ENCODE results near the gene OR7C2.
"Not testable (repeated sequence)": the region's sequence is repeated elsewhere in the genome, so short reads cannot be mapped to it uniquely, and the experiment has no call there.

OR7C2 gene

GRCh38 chr19:14941189-14941588 lies at the start of gene OR7C2:
TSS of gene OR7C2 (plus strand) at chr19:14941489. CDS start at chr19:14941489, 0 bp downstream.
- DNase-seq, result no peak

- DNase-seq, result no peak
These were observed 39.5 kb upstream of the OR7C2 start for GRCh38 chr19:14901675-14902260.

DNA sequence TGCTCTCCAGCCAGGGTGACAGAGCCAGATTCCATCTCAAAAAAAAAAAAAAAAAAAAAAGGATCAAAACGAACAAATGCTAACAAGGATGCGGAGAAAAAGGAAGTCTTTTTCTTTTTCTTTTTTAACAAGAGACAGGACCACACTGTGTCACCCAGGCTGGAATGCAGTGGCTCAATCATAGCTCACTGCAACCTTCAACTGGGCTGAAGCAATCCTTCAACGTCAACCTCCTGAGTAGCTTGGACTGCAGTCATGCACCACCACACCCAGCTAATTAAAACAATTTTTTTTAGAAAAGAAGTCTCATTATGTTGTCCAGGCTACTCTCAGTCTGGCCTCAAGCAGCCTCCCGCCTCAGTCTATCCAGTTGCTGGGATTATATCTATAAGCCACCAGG lies 34.6 kb upstream of the OR7C2 start:
- no peak for DNase-seq

- DNase-seq, result no peak
These were observed 26.2 kb upstream of the OR7C2 start for GRCh38 chr19:14915116-14915515.

DNA sequence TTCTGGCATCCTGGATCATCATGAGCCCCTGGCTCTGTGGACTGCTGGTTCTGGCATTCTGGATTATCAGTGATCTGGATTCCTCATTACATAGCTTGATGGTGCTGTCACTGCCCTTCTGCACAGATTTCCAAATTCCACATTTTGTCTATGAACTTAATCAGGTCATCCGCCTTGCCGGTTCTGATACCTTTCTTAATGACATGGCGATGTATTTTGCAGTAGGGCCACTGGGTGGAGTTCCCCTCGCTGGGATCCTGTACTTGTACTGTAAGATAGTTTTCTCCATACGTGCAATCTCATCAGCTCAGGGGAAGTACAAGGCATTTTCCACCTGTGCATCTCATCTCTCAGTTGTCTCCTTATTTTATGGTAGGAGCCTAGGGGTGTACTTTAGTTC lies 24.4 kb upstream of the OR7C2 start:
- DNase-seq, result no peak

DNA sequence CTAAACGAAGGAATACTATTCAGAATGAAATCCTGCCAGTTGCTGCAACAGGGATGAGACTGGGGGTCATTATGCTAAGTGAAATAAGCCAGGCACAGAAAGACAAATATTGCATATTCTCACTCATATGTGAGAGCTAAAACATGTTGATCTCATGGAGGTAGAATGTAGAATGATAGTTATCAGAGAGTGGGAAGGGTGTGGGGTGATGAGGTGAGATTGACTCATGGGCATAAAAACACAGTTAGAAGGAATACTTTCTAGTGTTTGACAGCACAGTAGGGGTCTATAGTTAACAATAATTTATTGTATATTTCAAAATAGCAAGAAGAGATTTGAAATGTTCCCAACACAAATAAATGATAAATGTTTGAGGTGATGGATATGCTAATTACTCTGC lies 7.8 kb upstream of the OR7C2 start:
- DNase-seq, result no peak

DNA sequence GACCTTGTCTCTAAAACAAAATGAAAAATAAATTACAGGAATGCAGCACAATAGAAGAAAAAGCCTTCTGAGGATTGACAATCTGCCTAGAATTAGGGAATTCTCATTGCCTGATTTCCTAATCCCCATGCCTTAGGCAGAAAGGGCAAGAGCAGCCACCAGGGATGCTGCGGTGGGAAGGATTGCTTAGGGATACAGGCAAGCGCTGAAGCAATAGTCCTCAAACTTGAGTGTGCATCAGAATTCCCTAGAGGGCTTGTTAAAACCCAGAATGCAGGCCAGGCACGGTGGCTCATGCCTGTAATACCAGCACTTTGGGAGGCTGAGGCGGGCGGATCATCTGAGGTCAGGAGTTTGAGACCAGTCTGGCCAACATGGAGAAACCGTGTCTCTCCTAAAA lies 1.0 kb upstream of the OR7C2 start:
- DNase-seq, result no peak

DNA sequence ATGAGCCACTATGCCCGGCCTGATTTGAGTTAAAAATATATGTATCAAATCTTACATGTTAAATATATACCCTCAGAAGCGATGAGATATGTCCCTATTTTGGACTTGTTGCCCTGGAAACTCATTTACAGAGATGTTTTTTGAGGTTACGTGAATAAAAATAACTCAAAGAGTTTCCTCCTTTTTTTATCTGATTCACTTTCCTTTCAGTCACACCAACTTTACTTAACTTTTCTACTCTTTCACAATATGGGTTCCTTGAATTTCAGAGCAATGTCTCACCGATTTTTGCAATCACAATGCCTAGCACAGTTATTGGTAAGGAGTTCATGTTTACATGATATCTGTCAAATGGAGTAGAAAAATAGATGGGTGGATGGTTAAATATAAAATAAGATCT lies 2.3 kb downstream of the OR7C2 start:
- DNase-seq, result no peak

DNA sequence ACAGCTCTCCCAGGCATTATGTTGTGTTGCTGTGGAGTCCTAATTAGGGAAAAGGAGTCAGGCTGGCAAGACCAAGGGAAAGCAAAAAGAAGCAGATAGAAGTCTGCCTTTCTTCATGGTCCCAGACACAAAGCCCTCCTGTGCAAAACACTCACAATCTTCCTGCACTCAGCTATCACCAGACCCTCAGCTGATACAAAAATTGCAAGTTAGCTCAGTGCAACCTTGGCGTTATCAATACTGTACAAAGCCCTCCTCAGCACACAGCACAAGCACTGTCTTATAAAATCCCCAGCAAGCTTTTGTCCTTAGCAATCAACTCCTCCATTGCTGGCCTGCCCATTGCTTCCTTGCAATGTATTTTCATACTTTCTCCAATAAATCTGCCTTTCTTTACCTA lies 3.2 kb downstream of the OR7C2 start:
- DNase-seq, result no peak

DNA sequence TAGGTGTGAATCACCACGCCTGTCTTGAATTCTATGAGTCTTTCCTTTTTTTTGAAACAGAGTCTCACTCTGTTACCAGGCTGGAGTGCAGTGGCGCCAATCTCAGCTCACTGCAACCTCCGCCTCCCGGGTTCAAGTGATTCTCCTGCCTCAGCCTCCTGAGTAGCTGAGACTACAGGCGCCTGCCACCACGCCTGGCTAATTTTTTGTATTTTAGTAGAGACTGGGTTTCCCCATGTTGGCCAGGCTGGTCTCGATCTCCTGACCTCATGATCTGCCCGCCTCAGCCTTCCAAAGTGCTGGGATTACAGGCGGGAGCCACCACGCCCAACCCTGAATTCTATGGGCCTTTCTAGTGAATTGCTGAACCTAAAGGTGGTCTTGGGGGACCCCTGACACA lies 8.1 kb downstream of the OR7C2 start:
- DNase-seq, result not testable (repeated sequence)

- DNase-seq, result no peak
These were observed 8.6 kb downstream of the OR7C2 start for GRCh38 chr19:14949876-14950275.

- DNase-seq, result no peak
These were observed 9.1 kb downstream of the OR7C2 start for GRCh38 chr19:14950421-14950820.

DNA sequence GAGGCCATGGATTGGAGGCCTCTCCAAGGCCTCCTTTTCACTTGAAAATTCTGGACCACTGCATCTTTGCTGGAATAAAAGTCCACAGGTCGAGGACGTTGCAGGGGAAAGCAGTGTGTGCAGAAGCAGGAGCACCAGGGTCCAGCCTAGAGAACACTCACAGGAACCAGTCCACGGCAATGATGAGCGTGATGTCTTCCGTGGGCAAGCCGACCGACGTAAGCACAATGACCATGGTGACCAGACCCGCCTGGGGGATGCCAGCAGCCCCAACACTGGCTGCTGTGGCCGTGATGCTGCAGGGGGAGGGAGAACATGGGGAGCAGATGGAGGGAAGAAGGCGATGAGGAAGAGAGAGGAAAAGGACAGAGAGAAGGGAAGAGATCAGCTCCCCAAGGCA lies 11.5 kb downstream of the OR7C2 start:
- DNase-seq, result no peak

GRCh38 chr19:14954071-14954655 lies 12.9 kb downstream of the OR7C2 start:
- no peak for DNase-seq

GRCh38 chr19:14957464-14957863 lies 16.2 kb downstream of the OR7C2 start:
- DNase-seq, result no peak

DNA sequence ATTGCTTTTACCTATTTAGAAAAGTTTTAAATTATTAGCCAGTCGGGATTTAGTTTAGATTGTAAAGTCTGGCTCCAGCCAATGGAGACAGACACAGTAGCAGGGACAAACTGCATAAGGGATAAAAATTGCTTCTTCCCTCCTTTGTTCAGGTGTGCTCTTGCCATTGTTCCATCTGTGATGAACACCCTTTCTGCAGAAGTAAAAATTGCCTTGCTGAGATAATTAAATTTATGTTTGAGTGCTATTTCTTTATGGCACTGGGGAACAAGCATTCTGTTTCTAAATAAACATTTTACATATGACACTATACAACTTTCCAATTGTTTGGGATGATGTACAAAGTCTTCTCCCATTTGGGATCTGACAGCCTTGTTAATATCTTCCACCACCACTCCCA lies 18.0 kb downstream of the OR7C2 start:
- DNase-seq, result no peak

GRCh38 chr19:14961956-14962685 lies 20.8 kb downstream of the OR7C2 start:
- no peak for DNase-seq

GRCh38 chr19:14968247-14968646 lies 27.0 kb downstream of the OR7C2 start:
- no peak for DNase-seq

GRCh38 chr19:14971474-14971873 lies 30.2 kb downstream of the OR7C2 start:
- DNase-seq, result no peak

DNA sequence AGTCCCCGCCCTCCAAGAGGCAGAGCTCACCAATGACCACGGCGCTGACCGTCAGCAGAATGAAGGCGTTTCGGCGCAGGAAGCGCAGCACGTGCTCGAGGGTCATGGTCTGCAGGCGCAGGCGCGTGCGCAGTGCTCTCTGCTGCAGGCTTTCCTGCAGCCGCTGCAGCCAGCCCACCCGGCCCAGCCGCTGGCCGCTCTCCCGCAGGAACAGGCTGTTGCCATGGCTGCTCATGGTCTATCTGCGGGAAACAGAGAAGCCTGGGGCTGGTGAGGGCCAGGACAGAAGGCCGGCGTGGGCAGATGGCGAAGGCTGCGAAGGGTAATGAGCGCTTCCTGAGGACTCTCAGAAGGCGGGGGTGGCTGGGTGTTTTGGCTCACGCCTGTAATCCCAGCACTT lies 31.4 kb downstream of the OR7C2 start:
- DNase-seq, result no peak

GRCh38 chr19:14974488-14974887 lies 33.2 kb downstream of the OR7C2 start:
- no peak for DNase-seq

- no peak for DNase-seq
These were observed 35.8 kb downstream of the OR7C2 start for GRCh38 chr19:14977128-14977527.

- DNase-seq, result no peak
These were observed 37.0 kb downstream of the OR7C2 start for GRCh38 chr19:14978161-14978776.
